Tibial artery (tissue), 4 donors: Measurements from ENCODE around the gene MAP3K8.
A peak's percentile ranks its signal among the peaks of the same experiment; 100 is the strongest.

Source experiments
- DNase-seq, 2 donors: peaks; one replicate each; pipeline ENCODE4 v3.0.0-alpha.2; 2019
- H3K27ac ChIP-seq, 2 donors: fragments of 200-600 bp; sonication (generic) in 1 of 2; 1 replicate in 1 of 2; 2 replicates in 1 of 2; pipeline ENCODE4 v1.5.1; 2018 to 2019; ENCODE audit warnings: mild to moderate bottlenecking in 1 of 2
- H3K27me3 ChIP-seq, 2 donors: fragments of 200-600 bp; sonication (generic) in 1 of 2; one replicate each; pipeline versions ENCODE4 v1.5.1 to v1.6.0; 2016 to 2019
- H3K36me3 ChIP-seq, 3 donors: fragments of 200-600 bp; sonication (generic) in 2 of 3; one replicate each; pipeline ENCODE4 v1.5.1; 2016 to 2019; ENCODE audit warnings: mild to moderate bottlenecking in 2 of 3
- H3K4me1 ChIP-seq, 4 donors: fragments of 200-600 bp; sonication (generic) in 2 of 4; 1 replicate in 3 of 4; 2 replicates in 1 of 4; pipeline ENCODE4 v1.5.1; 2016 to 2019
- H3K4me3 ChIP-seq, 2 donors: fragments of 200-600 bp; sonication (generic) in 1 of 2; 1 replicate in 1 of 2; 2 replicates in 1 of 2; pipeline ENCODE4 v1.5.1; 2018 to 2019; ENCODE audit warnings: mild to moderate bottlenecking in 2 of 2
- H3K9me3 ChIP-seq, 3 donors: fragments of 200-600 bp; sonication (generic) in 1 of 3; one replicate each; pipeline ENCODE4 v1.5.1; 2016 to 2019
- CTCF ChIP-seq, 2 experiments: fragments of 200-600 bp in 1 of 2; fragments of 450-650 bp in 1 of 2; IDR thresholded peaks; one replicate each; pipeline ENCODE4 v1.5.1; 2017 to 2019; ENCODE audit warnings: antibody characterized with exemption in 2 of 2, mild to moderate bottlenecking in 1 of 2, moderate library complexity in 1 of 2
- intact Hi-C: fragments of 100-400 bp; cut with DNase I; formaldehyde crosslinking; loops from one replicate; pipeline ENCODE4 v1.15.0; 2023; ENCODE audit warnings: low total_unique reads

The MAP3K8 gene

GRCh38 chr10:30415593-30415992, 18.4 kb upstream of the MAP3K8 start:
- Histone ChIP-seq H3K4me1 (peaks cover 0 to 10% (median 3%) of the 10 kb centered on the region in 4 donors), H3K27me3 (no peaks in the 10 kb centered on the region), H3K9me3 (no peaks in the 10 kb centered on the region), H3K27ac (no peak overlapping the region), H3K36me3 (no peaks in the 10 kb centered on the region), H3K4me3 (no peak overlapping the region)
- no peak for TF ChIP-seq CTCF (IDR thresholded peaks at IDR 0.05)
- DNase-seq: no peak
- intact Hi-C loops: no loop called here

- no peak overlapping the region for H3K4me3 ChIP-seq
- no peaks in the 10 kb centered on the region for H3K9me3 ChIP-seq
- no peaks in the 10 kb centered on the region for H3K36me3 ChIP-seq
- no peak overlapping the region for H3K27ac ChIP-seq
- no peak for DNase-seq
- no peak for TF ChIP-seq CTCF (IDR thresholded peaks at IDR 0.05)
- H3K4me1 ChIP-seq: peaks cover 0 to 11% (median 3%) of the 10 kb centered on the region in 4 donors
- intact Hi-C loops: no loop called here
- H3K27me3 ChIP-seq: no peaks in the 10 kb centered on the region
These were observed 16.7 kb upstream of the MAP3K8 start for GRCh38 chr10:30417301-30417700.

DNA sequence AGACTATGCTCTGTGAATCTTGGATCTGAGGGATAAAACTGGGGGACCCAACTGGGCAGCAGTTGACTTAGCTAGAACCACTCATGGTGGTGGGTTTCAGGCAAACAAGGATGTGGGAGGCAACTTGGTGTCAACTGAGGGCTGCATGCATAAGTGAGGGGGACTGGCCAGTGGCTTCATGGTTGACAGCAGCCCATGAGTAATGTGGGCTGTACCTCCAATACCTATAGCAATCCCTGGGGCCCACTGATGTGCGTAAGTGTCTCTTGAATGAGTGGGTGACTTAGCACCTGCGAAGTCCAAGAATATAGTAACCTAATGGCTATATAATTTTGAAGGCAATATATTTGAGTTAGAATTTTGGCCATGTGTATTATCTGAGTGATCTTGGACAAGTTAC, 13.7 kb upstream of the MAP3K8 start:
- intact Hi-C loops: no loop called here

DNA sequence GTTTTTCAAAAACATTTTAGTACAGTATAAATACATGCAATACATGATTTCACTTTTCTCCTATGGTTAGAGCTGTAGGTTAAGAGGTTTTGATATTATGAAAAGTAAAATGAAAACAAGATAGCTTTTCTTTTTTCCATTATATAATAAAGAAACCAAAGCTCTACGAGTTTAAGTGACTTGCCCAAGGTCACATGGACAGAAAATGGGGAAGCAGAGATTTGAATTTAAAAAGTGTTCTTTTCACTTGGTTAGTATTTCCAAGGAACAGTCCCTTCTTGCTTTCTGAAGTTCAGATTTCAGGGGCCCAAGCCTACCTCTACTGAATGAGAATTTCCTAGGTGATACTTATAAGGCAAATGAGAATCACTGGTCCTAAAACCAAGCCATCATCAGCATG, 13.2 kb upstream of the MAP3K8 start:
- TF ChIP-seq CTCF (IDR thresholded peaks at IDR 0.05): no peak
- intact Hi-C loops: no loop called here
- H3K4me1 ChIP-seq: peaks cover 3 to 31% (median 15%) of the 10 kb centered on the region in 4 donors
- DNase-seq: no peak
- H3K9me3 ChIP-seq: no peaks in the 10 kb centered on the region
- no peak overlapping the region for H3K4me3 ChIP-seq
- H3K27ac ChIP-seq: no peak overlapping the region
- H3K36me3 ChIP-seq: no peaks in the 10 kb centered on the region
- no peaks in the 10 kb centered on the region for H3K27me3 ChIP-seq

More for the DNA sequence above, 13.7 kb upstream of the MAP3K8 start:
- no peak for TF ChIP-seq CTCF (IDR thresholded peaks at IDR 0.05)
- Histone ChIP-seq H3K4me1 (peaks cover 3 to 31% (median 15%) of the 10 kb centered on the region in 4 donors), H3K36me3 (no peaks in the 10 kb centered on the region), H3K9me3 (no peaks in the 10 kb centered on the region), H3K27ac (no peak overlapping the region), H3K27me3 (no peaks in the 10 kb centered on the region), H3K4me3 (no peak overlapping the region)
- DNase-seq: no peak

DNA sequence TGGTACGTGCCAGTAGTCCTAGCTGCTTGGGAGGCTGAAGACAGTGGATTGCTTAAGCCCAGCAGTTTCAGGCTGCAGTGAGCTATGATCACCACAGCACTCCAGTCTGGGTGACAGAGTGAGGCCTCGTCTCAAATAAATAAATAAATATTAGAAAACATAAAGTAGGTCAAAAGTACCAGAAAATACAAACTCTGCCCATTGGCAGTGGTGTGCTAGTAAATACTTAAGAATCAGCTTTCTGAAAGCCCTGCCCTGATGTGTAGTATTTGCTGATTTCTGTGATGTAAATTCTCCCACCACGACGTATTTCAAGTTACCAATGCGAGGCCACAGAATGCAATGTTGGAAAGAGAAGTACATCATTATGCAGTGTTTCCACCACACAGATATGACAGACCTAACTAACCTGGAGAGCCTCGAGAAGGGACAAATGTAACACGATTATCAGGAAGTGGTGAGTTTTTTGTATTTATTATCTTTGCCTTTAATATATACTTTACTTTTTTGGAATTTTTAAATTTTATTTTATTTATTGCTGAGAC, 11.8 kb upstream of the MAP3K8 start:
- no peak for DNase-seq
- no peak overlapping the region for H3K4me3 ChIP-seq
- no peak for TF ChIP-seq CTCF (IDR thresholded peaks at IDR 0.05)
- intact Hi-C loops: no loop called here
- peaks cover 3 to 31% (median 15%) of the 10 kb centered on the region in 4 donors for H3K4me1 ChIP-seq
- H3K27me3 ChIP-seq: no peaks in the 10 kb centered on the region
- H3K36me3 ChIP-seq: no peaks in the 10 kb centered on the region
- H3K27ac ChIP-seq: peak overlapping the region; percentile 55 to 58
- H3K9me3 ChIP-seq: no peaks in the 10 kb centered on the region
